ENCODE measurements around the gene ZNF750. TPM values are rescaled to one million over a fixed set of nuclear protein-coding genes. Genes with fewer than 3 reads are reported as not detected.

The ZNF750 gene
- total and polyA plus RNA-seq, 2 experiments from 2014 or later: 0.13 to 0.17 TPM

DNA sequence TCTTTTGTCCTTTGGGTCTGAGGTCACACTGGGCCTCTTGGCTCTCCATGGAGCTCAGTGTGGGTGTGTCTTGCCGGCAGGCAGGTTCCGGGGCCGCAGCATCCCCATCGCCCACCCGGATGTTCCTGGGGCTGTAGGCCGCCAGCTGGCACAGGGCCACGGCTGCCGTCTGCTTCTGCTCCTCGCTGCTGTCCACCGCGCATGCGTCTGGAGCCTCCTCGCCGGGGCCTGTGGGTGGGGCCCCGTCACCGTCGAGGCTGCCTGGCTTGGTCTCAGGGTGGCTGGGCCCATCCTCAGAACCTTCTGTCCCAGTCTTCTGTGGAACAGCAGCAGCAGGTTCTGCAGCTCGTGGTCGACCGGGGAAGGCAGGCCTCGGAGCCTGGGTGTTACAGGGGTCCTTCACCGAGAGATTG is 9.6 kb downstream of the ZNF750 start:
- ATAC-seq: peak; percentile 30
- peaks cover 5% of the 10 kb centered on the region for H3K27me3 Mint-ChIP-seq (ENCODE audit: insufficient read depth, low read depth, poor library complexity)
- peaks cover 11% of the 10 kb centered on the region; the same call in 2 of the 3 replicates for H3K4me1 Mint-ChIP-seq

More for the DNA sequence above, 9.6 kb downstream of the ZNF750 start:
- Histone ChIP-seq H2AFZ (no peak overlapping the region), H3K4me1 (ENCODE audit: insufficient read depth) (no peaks in the 10 kb centered on the region; the same call in 1 of the 2 replicates), H3K9me2 (ENCODE audit: insufficient read depth) (no peaks in the 10 kb centered on the region), H3K4me3 (no peak overlapping the region), H4K20me1 (replicated peaks; ENCODE audit: insufficient read depth) (peaks cover 5% of the 10 kb centered on the region), H3K27me3 (ENCODE audit: insufficient read depth) (no peaks in the 10 kb centered on the region), H3K79me2 (replicated peaks; ENCODE audit: insufficient read depth) (peaks cover 26% of the 10 kb centered on the region; the same call in 1 of the 2 replicates), H3K4me2 (no peak overlapping the region), H3K27ac (ENCODE audit: low read depth) (peak overlapping the region; percentile 81; the same call in 1 of the 2 replicates), H3K36me3 (ENCODE audit: insufficient read depth) (no peaks in the 10 kb centered on the region), H3F3A (replicated peaks; ENCODE audit: low read depth) (0 out of 2 replicates have a peak, but pooled peaks cover 6% of the 10 kb centered on the region)
- no peak for DNase-seq (ENCODE audit: low spot score)
- Mint-ChIP-seq H3K27ac (no peak overlapping the region), H3K36me3 (ENCODE audit: low read depth) (peaks cover 34% of the 10 kb centered on the region), H3K4me3 (no peak overlapping the region), H3K9me3 (no peaks in the 10 kb centered on the region; the same call in 1 of the 3 replicates)
- TF ChIP-seq STAT1 (IDR thresholded peaks at IDR 0.05; ENCODE audit: unreplicated experiment) (no peak), CREB1 (CRISPR knock-in tag; IDR thresholded peaks at IDR 0.05; ENCODE audit: low read depth) (no peak), ZNF114 (CRISPR knock-in tag; IDR thresholded peaks at IDR 0.05) (no peak), ZNF331 (CRISPR knock-in tag; IDR thresholded peaks at IDR 0.05; ENCODE audit: low read depth) (no peak), JUNB (IDR thresholded peaks at IDR 0.05; ENCODE audit: unreplicated experiment) (no peak), EZH2phosphoT487 (IDR thresholded peaks at IDR 0.05; ENCODE audit: unreplicated experiment) (no peak), EZH2 (IDR thresholded peaks at IDR 0.05; ENCODE audit: low read depth, unreplicated experiment) (no peak), POLR2AphosphoS5 (IDR thresholded peaks at IDR 0.05; ENCODE audit: low read depth) (no peak), NANOG (IDR thresholded peaks at IDR 0.05; ENCODE audit: borderline replicate concordance) (no peak)
- TF ChIP-seq, protein P1, sequence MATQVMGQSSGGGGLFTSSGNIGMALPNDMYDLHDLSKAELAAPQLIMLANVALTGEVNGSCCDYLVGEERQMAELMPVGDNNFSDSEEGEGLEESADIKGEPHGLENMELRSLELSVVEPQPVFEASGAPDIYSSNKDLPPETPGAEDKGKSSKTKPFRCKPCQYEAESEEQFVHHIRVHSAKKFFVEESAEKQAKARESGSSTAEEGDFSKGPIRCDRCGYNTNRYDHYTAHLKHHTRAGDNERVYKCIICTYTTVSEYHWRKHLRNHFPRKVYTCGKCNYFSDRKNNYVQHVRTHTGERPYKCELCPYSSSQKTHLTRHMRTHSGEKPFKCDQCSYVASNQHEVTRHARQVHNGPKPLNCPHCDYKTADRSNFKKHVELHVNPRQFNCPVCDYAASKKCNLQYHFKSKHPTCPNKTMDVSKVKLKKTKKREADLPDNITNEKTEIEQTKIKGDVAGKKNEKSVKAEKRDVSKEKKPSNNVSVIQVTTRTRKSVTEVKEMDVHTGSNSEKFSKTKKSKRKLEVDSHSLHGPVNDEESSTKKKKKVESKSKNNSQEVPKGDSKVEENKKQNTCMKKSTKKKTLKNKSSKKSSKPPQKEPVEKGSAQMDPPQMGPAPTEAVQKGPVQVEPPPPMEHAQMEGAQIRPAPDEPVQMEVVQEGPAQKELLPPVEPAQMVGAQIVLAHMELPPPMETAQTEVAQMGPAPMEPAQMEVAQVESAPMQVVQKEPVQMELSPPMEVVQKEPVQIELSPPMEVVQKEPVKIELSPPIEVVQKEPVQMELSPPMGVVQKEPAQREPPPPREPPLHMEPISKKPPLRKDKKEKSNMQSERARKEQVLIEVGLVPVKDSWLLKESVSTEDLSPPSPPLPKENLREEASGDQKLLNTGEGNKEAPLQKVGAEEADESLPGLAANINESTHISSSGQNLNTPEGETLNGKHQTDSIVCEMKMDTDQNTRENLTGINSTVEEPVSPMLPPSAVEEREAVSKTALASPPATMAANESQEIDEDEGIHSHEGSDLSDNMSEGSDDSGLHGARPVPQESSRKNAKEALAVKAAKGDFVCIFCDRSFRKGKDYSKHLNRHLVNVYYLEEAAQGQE (IDR thresholded peaks at IDR 0.05; ENCODE audit: unreplicated experiment): no peak
- TF ChIP-seq, protein P2, sequence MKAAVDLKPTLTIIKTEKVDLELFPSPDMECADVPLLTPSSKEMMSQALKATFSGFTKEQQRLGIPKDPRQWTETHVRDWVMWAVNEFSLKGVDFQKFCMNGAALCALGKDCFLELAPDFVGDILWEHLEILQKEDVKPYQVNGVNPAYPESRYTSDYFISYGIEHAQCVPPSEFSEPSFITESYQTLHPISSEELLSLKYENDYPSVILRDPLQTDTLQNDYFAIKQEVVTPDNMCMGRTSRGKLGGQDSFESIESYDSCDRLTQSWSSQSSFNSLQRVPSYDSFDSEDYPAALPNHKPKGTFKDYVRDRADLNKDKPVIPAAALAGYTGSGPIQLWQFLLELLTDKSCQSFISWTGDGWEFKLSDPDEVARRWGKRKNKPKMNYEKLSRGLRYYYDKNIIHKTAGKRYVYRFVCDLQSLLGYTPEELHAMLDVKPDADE (IDR thresholded peaks at IDR 0.05): no peak
- TF ChIP-seq, protein P3, sequence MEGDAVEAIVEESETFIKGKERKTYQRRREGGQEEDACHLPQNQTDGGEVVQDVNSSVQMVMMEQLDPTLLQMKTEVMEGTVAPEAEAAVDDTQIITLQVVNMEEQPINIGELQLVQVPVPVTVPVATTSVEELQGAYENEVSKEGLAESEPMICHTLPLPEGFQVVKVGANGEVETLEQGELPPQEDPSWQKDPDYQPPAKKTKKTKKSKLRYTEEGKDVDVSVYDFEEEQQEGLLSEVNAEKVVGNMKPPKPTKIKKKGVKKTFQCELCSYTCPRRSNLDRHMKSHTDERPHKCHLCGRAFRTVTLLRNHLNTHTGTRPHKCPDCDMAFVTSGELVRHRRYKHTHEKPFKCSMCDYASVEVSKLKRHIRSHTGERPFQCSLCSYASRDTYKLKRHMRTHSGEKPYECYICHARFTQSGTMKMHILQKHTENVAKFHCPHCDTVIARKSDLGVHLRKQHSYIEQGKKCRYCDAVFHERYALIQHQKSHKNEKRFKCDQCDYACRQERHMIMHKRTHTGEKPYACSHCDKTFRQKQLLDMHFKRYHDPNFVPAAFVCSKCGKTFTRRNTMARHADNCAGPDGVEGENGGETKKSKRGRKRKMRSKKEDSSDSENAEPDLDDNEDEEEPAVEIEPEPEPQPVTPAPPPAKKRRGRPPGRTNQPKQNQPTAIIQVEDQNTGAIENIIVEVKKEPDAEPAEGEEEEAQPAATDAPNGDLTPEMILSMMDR (conservative IDR thresholded peaks at IDR 0.05; ENCODE audit: low read depth in 2 of 2): no peak
- TF ChIP-seq, protein P4, sequence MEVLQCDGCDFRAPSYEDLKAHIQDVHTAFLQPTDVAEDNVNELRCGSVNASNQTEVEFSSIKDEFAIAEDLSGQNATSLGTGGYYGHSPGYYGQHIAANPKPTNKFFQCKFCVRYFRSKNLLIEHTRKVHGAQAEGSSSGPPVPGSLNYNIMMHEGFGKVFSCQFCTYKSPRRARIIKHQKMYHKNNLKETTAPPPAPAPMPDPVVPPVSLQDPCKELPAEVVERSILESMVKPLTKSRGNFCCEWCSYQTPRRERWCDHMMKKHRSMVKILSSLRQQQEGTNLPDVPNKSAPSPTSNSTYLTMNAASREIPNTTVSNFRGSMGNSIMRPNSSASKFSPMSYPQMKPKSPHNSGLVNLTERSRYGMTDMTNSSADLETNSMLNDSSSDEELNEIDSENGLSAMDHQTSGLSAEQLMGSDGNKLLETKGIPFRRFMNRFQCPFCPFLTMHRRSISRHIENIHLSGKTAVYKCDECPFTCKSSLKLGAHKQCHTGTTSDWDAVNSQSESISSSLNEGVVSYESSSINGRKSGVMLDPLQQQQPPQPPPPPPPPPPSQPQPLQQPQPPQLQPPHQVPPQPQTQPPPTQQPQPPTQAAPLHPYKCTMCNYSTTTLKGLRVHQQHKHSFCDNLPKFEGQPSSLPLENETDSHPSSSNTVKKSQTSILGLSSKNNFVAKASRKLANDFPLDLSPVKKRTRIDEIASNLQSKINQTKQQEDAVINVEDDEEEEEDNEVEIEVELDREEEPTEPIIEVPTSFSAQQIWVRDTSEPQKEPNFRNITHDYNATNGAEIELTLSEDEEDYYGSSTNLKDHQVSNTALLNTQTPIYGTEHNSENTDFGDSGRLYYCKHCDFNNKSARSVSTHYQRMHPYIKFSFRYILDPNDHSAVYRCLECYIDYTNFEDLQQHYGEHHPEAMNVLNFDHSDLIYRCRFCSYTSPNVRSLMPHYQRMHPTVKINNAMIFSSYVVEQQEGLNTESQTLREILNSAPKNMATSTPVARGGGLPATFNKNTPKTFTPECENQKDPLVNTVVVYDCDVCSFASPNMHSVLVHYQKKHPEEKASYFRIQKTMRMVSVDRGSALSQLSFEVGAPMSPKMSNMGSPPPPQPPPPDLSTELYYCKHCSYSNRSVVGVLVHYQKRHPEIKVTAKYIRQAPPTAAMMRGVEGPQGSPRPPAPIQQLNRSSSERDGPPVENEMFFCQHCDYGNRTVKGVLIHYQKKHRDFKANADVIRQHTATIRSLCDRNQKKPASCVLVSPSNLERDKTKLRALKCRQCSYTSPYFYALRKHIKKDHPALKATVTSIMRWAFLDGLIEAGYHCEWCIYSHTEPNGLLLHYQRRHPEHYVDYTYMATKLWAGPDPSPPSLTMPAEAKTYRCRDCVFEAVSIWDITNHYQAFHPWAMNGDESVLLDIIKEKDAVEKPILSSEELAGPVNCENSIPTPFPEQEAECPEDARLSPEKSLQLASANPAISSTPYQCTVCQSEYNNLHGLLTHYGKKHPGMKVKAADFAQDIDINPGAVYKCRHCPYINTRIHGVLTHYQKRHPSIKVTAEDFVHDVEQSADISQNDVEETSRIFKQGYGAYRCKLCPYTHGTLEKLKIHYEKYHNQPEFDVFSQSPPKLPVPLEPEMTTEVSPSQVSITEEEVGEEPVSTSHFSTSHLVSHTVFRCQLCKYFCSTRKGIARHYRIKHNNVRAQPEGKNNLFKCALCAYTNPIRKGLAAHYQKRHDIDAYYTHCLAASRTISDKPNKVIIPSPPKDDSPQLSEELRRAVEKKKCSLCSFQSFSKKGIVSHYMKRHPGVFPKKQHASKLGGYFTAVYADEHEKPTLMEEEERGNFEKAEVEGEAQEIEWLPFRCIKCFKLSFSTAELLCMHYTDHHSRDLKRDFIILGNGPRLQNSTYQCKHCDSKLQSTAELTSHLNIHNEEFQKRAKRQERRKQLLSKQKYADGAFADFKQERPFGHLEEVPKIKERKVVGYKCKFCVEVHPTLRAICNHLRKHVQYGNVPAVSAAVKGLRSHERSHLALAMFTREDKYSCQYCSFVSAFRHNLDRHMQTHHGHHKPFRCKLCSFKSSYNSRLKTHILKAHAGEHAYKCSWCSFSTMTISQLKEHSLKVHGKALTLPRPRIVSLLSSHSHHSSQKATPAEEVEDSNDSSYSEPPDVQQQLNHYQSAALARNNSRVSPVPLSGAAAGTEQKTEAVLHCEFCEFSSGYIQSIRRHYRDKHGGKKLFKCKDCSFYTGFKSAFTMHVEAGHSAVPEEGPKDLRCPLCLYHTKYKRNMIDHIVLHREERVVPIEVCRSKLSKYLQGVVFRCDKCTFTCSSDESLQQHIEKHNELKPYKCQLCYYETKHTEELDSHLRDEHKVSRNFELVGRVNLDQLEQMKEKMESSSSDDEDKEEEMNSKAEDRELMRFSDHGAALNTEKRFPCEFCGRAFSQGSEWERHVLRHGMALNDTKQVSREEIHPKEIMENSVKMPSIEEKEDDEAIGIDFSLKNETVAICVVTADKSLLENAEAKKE (CRISPR knock-in tag; IDR thresholded peaks at IDR 0.05): no peak

Measured in GM23338 (cell line).